ACC112 (cell line): ENCODE data around the gene WWOX.
A peak's percentile ranks its signal among the peaks of the same experiment; 100 is the strongest.

Experiments used
- H2AFZ ChIP-seq: fragments of 200-600 bp; sonication (generic); one replicate; pipeline ENCODE4 v1.6.0; 2017; ENCODE audit warnings: antibody characterized with exemption, low read length; ENCODE audit not compliant: unreplicated experiment
- H3K27ac ChIP-seq: fragments of 200-600 bp; sonication (generic); 2 replicates; pipeline ENCODE4 v1.5.1; 2014; ENCODE audit warnings: low read depth, mild to moderate bottlenecking, antibody characterized with exemption, low read length, moderate library complexity
- H3K27me3 ChIP-seq: fragments of 200-600 bp; sonication (generic); 2 replicates; pipeline ENCODE4 v1.6.1; 2014; ENCODE audit warnings: mild to moderate bottlenecking, antibody characterized with exemption, low read length, moderate library complexity, mixed read lengths; ENCODE audit not compliant: insufficient read depth
- H3K36me3 ChIP-seq: fragments of 200-600 bp; sonication (generic); 2 replicates; pipeline ENCODE4 v1.6.1; 2016; ENCODE audit warnings: mild to moderate bottlenecking, antibody characterized with exemption, low read length, moderate library complexity, mixed read lengths; ENCODE audit not compliant: insufficient read depth
- H3K4me1 ChIP-seq: fragments of 200-600 bp; sonication (generic); one replicate; pipeline ENCODE4 v1.6.1; 2016; ENCODE audit warnings: low read length, mixed read lengths; ENCODE audit not compliant: insufficient read depth, unreplicated experiment, control insufficient read depth
- H3K4me3 ChIP-seq: fragments of 200-600 bp; sonication (generic); 2 replicates; pipeline ENCODE4 v1.5.1; 2014; ENCODE audit warnings: mild to moderate bottlenecking, low read depth, low read length
- H3K79me2 ChIP-seq: fragments of 200-600 bp; sonication (generic); one replicate; pipeline ENCODE4 v1.6.0; 2016; ENCODE audit warnings: low read length; ENCODE audit not compliant: control insufficient read depth, unreplicated experiment, insufficient read depth

Gene WWOX

GRCh38 chr16:78664811-78665772, 565.6 kb downstream of the WWOX start:
- H3K4me1 ChIP-seq = no peaks in the 10 kb centered on the region
- H3K79me2 ChIP-seq = no peaks in the 10 kb centered on the region
- H2AFZ ChIP-seq = no peak overlapping the region
- no peak overlapping the region for H3K4me3 ChIP-seq
- no peaks in the 10 kb centered on the region for H3K36me3 ChIP-seq
- no peaks in the 10 kb centered on the region for H3K27me3 ChIP-seq
- no peak overlapping the region for H3K27ac ChIP-seq

- Histone ChIP-seq H3K4me3 (no peak overlapping the region), H3K27ac (no peak overlapping the region), H3K36me3 (no peaks in the 10 kb centered on the region), H2AFZ (no peak overlapping the region), H3K79me2 (no peaks in the 10 kb centered on the region), H3K27me3 (no peaks in the 10 kb centered on the region), H3K4me1 (no peaks in the 10 kb centered on the region)
These were observed 566.9 kb downstream of the WWOX start for GRCh38 chr16:78666318-78666717.

- no peaks in the 10 kb centered on the region for H3K79me2 ChIP-seq
- no peak overlapping the region for H3K27ac ChIP-seq
- H3K4me3 ChIP-seq = no peak overlapping the region
- no peaks in the 10 kb centered on the region for H3K36me3 ChIP-seq
- no peak overlapping the region for H2AFZ ChIP-seq
- H3K4me1 ChIP-seq = no peaks in the 10 kb centered on the region
- H3K27me3 ChIP-seq = no peaks in the 10 kb centered on the region
These were observed 568.2 kb downstream of the WWOX start for GRCh38 chr16:78667675-78668074.

GRCh38 chr16:78668393-78668792, 568.9 kb downstream of the WWOX start:
- H3K36me3 ChIP-seq = no peaks in the 10 kb centered on the region
- no peak overlapping the region for H3K4me3 ChIP-seq
- no peak overlapping the region for H2AFZ ChIP-seq
- H3K79me2 ChIP-seq = no peaks in the 10 kb centered on the region
- H3K27me3 ChIP-seq = no peaks in the 10 kb centered on the region
- H3K4me1 ChIP-seq = no peaks in the 10 kb centered on the region
- no peak overlapping the region for H3K27ac ChIP-seq

GRCh38 chr16:78669994-78670393, 570.5 kb downstream of the WWOX start:
- Histone ChIP-seq H2AFZ (peak overlapping the region; percentile 1), H3K79me2 (no peaks in the 10 kb centered on the region), H3K4me3 (no peak overlapping the region), H3K27ac (no peak overlapping the region), H3K36me3 (no peaks in the 10 kb centered on the region), H3K27me3 (no peaks in the 10 kb centered on the region), H3K4me1 (no peaks in the 10 kb centered on the region)

GRCh38 chr16:78672779-78673556, 573.5 kb downstream of the WWOX start:
- H3K36me3 ChIP-seq = no peaks in the 10 kb centered on the region
- no peak overlapping the region for H3K27ac ChIP-seq
- H2AFZ ChIP-seq = no peak overlapping the region
- no peaks in the 10 kb centered on the region for H3K79me2 ChIP-seq
- H3K27me3 ChIP-seq = no peaks in the 10 kb centered on the region
- no peak overlapping the region for H3K4me3 ChIP-seq
- H3K4me1 ChIP-seq = no peaks in the 10 kb centered on the region

- H2AFZ ChIP-seq = no peak overlapping the region
- no peaks in the 10 kb centered on the region for H3K4me1 ChIP-seq
- H3K36me3 ChIP-seq = no peaks in the 10 kb centered on the region
- no peaks in the 10 kb centered on the region for H3K79me2 ChIP-seq
- H3K4me3 ChIP-seq = no peak overlapping the region
- H3K27me3 ChIP-seq = no peaks in the 10 kb centered on the region
- no peak overlapping the region for H3K27ac ChIP-seq
These were observed 574.4 kb downstream of the WWOX start for GRCh38 chr16:78673884-78674283.

- no peaks in the 10 kb centered on the region for H3K79me2 ChIP-seq
- H3K36me3 ChIP-seq = no peaks in the 10 kb centered on the region
- no peak overlapping the region for H2AFZ ChIP-seq
- no peaks in the 10 kb centered on the region for H3K4me1 ChIP-seq
- no peak overlapping the region for H3K4me3 ChIP-seq
- no peak overlapping the region for H3K27ac ChIP-seq
- no peaks in the 10 kb centered on the region for H3K27me3 ChIP-seq
These were observed 575.9 kb downstream of the WWOX start for GRCh38 chr16:78675312-78675711.

GRCh38 chr16:78675951-78676792, 576.7 kb downstream of the WWOX start:
- no peaks in the 10 kb centered on the region for H3K27me3 ChIP-seq
- H2AFZ ChIP-seq = no peak overlapping the region
- H3K4me1 ChIP-seq = no peaks in the 10 kb centered on the region
- no peak overlapping the region for H3K27ac ChIP-seq
- H3K36me3 ChIP-seq = no peaks in the 10 kb centered on the region
- H3K4me3 ChIP-seq = no peak overlapping the region
- H3K79me2 ChIP-seq = no peaks in the 10 kb centered on the region

GRCh38 chr16:78677181-78677731, 577.8 kb downstream of the WWOX start:
- Histone ChIP-seq H3K4me3 (no peak overlapping the region), H3K27me3 (no peaks in the 10 kb centered on the region), H3K79me2 (no peaks in the 10 kb centered on the region), H2AFZ (no peak overlapping the region), H3K36me3 (no peaks in the 10 kb centered on the region), H3K4me1 (no peaks in the 10 kb centered on the region), H3K27ac (no peak overlapping the region)
